SU-DHL-6 (cell line): ENCODE data around the gene CREB1.

Experiments
- H2AFZ ChIP-seq: fragments of 200-600 bp; sonication (generic); 2 replicates; pipeline ENCODE4 v1.6.1; 2014; ENCODE audit warnings: low read depth, mild to moderate bottlenecking, moderate library complexity, mixed read lengths, antibody characterized with exemption, low read length; ENCODE audit not compliant: severe bottlenecking
- H3F3A ChIP-seq: fragments of 200-600 bp; shearing (Covaris generic); 2 replicates; pipeline ENCODE4 v1.6.0; 2016; ENCODE audit warnings: antibody characterized with exemption, mild to moderate bottlenecking; ENCODE audit not compliant: insufficient read depth
- H3K27ac ChIP-seq: fragments of 200-600 bp; sonication (generic); 2 replicates; pipeline ENCODE4 v1.5.1; 2016; ENCODE audit warnings: low read depth, mild to moderate bottlenecking, low read length, moderate library complexity, mixed read lengths
- H3K27me3 ChIP-seq: fragments of 200-600 bp; sonication (generic), shearing (Covaris generic); 2 replicates; pipeline ENCODE4 v1.6.0; 2014; ENCODE audit warnings: mild to moderate bottlenecking, low read length
- H3K36me3 ChIP-seq: fragments of 200-600 bp; sonication (generic); 2 replicates; pipeline ENCODE4 v1.6.1; 2014; ENCODE audit warnings: mild to moderate bottlenecking, low read length, mixed read lengths
- H3K4me2 ChIP-seq: fragments of 300-600, 200-600 bp; shearing (Covaris generic), sonication (generic); 2 replicates; pipeline ENCODE4 v1.6.0; 2014; ENCODE audit warnings: low read length, low read depth, mild to moderate bottlenecking; ENCODE audit not compliant: poor library complexity, severe bottlenecking
- H3K4me3 ChIP-seq: fragments of 200-600 bp; sonication (generic); 2 replicates; pipeline ENCODE4 v1.5.1; 2014; ENCODE audit warnings: antibody characterized with exemption, low read length, mild to moderate bottlenecking, mixed read lengths; ENCODE audit not compliant: insufficient read depth, poor library complexity, severe bottlenecking
- H3K79me2 ChIP-seq: fragments of 200-600 bp; sonication (generic); 2 replicates; pipeline ENCODE4 v1.6.1; 2014; ENCODE audit warnings: mild to moderate bottlenecking, low read length, moderate library complexity; ENCODE audit not compliant: insufficient read depth
- H3K9ac ChIP-seq: fragments of 200-600 bp; sonication (generic); 2 replicates; pipeline ENCODE4 v1.7.0; 2014; ENCODE audit warnings: mild to moderate bottlenecking, low read length
- H3K9me2 ChIP-seq: fragments of 200-600 bp; sonication (generic); replicated peaks from 2 replicates; pipeline ENCODE4 v1.6.1; 2014; ENCODE audit warnings: low read length; ENCODE audit not compliant: insufficient read depth
- H3K9me3 ChIP-seq: fragments of 200-600 bp; sonication (generic); 2 replicates; pipeline ENCODE4 v1.6.1; 2014; ENCODE audit warnings: low read length, mixed read lengths; ENCODE audit not compliant: insufficient read depth
- H4K20me1 ChIP-seq: fragments of 200-600 bp; sonication (generic); 2 replicates; pipeline ENCODE4 v1.6.1; 2014; ENCODE audit warnings: low read depth, mild to moderate bottlenecking, antibody characterized with exemption, low read length, moderate library complexity, mixed read lengths
- EZH2phosphoT487 ChIP-seq: fragments of 200-600 bp; sonication (generic), shearing (Covaris generic); conservative IDR thresholded peaks from 2 replicates; pipeline ENCODE4 v1.6.1; 2018; ENCODE audit warnings: mild to moderate bottlenecking, antibody characterized with exemption, low read length, moderate library complexity, mixed read lengths
- TF ChIP-seq, protein P1 (sequence below): fragments of 200-600 bp; sonication (generic); IDR thresholded peaks from one replicate; pipeline ENCODE4 v1.5.1; 2017; ENCODE audit warnings: antibody characterized with exemption, mild to moderate bottlenecking, low read length, moderate library complexity; ENCODE audit not compliant: insufficient read depth, poor library complexity, severe bottlenecking

CREB1 gene

DNA sequence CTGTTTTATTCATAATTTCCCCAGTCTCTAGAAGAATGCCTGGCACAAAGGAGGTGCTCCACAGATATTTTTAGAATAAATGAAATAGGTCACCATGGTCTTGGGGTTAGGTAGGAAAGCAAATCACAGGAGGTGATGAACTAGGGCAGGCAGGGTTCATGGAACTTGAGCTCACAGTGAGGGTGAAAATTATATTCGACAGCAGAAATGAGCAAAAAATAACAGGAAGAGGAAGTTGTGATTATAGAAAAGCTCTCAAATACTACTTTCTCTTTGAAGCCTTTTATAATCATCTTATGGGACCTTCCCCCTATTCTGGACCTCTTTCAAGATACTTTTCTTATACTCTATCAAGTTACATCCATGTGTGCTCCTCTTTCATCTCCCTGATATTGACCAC lies 4.5 kb upstream of the CREB1 start:
- H2AFZ ChIP-seq, result no peak overlapping the region
- H3K36me3 ChIP-seq, result no peaks in the 10 kb centered on the region
- H3K9me2 ChIP-seq, result no peaks in the 10 kb centered on the region
- no peak overlapping the region for H3K4me2 ChIP-seq
- H3K9ac ChIP-seq, result no peak overlapping the region
- no peak overlapping the region for H3K4me3 ChIP-seq
- no peaks in the 10 kb centered on the region for H3F3A ChIP-seq
- H4K20me1 ChIP-seq, result no peaks in the 10 kb centered on the region
- TF ChIP-seq EZH2phosphoT487, result no peak
- TF ChIP-seq, protein P1, sequence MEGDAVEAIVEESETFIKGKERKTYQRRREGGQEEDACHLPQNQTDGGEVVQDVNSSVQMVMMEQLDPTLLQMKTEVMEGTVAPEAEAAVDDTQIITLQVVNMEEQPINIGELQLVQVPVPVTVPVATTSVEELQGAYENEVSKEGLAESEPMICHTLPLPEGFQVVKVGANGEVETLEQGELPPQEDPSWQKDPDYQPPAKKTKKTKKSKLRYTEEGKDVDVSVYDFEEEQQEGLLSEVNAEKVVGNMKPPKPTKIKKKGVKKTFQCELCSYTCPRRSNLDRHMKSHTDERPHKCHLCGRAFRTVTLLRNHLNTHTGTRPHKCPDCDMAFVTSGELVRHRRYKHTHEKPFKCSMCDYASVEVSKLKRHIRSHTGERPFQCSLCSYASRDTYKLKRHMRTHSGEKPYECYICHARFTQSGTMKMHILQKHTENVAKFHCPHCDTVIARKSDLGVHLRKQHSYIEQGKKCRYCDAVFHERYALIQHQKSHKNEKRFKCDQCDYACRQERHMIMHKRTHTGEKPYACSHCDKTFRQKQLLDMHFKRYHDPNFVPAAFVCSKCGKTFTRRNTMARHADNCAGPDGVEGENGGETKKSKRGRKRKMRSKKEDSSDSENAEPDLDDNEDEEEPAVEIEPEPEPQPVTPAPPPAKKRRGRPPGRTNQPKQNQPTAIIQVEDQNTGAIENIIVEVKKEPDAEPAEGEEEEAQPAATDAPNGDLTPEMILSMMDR, result no peak
- no peaks in the 10 kb centered on the region for H3K27me3 ChIP-seq
- no peak overlapping the region for H3K27ac ChIP-seq
- H3K79me2 ChIP-seq, result no peaks in the 10 kb centered on the region
- no peaks in the 10 kb centered on the region for H3K9me3 ChIP-seq

DNA sequence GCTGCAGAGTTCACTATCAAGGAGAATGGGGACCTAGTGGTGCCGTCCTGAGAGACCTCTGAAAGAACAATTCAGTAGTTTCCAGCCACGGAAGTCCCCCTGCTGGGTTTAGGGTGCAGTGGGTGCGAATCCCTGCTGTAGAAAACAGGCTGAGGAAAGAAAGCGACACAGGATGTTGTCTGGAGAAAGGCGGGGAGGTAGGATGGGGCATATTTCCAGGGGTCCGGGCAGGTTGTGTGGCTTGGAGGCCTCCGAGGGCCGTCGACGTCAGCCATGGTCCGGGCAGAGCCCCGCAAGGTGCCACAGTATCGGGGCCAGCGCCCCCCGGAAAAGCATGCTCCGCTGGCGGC lies 807 bp upstream of the CREB1 start:
- H3K27me3 ChIP-seq, result no peaks in the 10 kb centered on the region
- peak overlapping the region; percentile 76 for H3K27ac ChIP-seq
- no peak for TF ChIP-seq EZH2phosphoT487
- TF ChIP-seq, protein P1, result no peak
- no peaks in the 10 kb centered on the region for H3K9me3 ChIP-seq
- H3K4me2 ChIP-seq, result peak overlapping the region; percentile 66
- peak overlapping the region; percentile 77 for H3K9ac ChIP-seq
- H3K9me2 ChIP-seq, result no peaks in the 10 kb centered on the region
- H3K36me3 ChIP-seq, result no peaks in the 10 kb centered on the region
- H3K79me2 ChIP-seq, result peaks cover 35% of the 10 kb centered on the region
- peak overlapping the region; percentile 62 for H3K4me3 ChIP-seq
- H4K20me1 ChIP-seq, result peaks cover 5% of the 10 kb centered on the region
- peak overlapping the region; percentile 67 for H2AFZ ChIP-seq
- H3F3A ChIP-seq, result peaks cover 7% of the 10 kb centered on the region; the same call in 1 of the 2 replicates

DNA sequence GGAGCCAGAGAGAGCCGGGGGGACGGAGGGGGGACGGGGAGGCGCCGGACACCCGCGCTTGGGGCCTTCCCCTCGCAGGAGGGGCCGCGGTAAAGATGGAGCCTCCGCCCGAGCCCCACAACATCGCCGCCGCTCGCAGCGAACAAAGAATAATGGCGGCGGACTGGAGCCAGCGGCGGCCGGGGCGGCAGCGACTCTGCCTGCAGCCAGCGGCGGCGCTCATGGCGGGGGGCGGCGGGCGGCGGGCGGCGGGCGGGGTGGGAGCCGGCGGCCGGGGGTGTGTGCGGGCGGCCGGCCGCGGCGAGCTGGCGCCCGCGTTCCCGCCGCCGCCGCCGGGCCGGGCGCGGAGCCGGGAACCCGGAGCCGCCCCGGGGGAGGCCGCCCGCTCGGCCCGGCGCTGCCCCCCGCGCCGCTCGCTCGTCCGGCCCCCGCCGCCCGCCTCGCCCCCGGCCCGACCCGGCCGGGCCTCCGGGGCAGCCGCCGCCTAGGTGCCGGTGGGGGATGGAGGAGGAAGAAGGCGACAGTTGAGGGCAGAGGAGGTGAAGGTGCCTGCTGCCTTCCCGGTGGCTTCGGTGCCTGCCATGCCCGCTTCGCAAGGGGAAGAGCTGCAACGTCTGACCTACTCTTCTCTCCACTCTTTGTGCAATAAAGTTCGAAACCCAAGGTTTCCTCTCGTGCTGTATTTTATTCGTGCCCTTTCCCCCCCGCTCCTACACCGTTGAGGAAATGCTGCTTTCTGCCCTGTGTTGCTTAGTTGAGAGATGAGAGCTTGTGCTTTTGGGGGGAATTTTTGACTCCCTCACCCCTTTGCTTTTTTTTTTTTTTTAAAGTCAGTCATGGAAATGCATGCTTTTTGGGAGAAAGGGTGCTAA lies 634 bp downstream of the CREB1 start:
- Histone ChIP-seq H3F3A (peaks cover 10% of the 10 kb centered on the region; the same call in 1 of the 2 replicates), H3K4me3 (peak overlapping the region; percentile 99), H3K9me3 (no peaks in the 10 kb centered on the region), H4K20me1 (peaks cover 5% of the 10 kb centered on the region), H3K9me2 (no peaks in the 10 kb centered on the region), H3K36me3 (no peaks in the 10 kb centered on the region), H3K79me2 (peaks cover 49% of the 10 kb centered on the region), H3K27ac (peak overlapping the region; percentile 96), H3K4me2 (peak overlapping the region; percentile 79), H3K9ac (peak overlapping the region; percentile 92), H3K27me3 (no peaks in the 10 kb centered on the region), H2AFZ (no peak overlapping the region)
- TF ChIP-seq, protein P1, result no peak
- TF ChIP-seq EZH2phosphoT487, result no peak
